ENCODE results near the gene ATP1A2.

The ATP1A2 gene
- 0 to 0.13 reads per million in 2 donors for total RNA-seq

DNA sequence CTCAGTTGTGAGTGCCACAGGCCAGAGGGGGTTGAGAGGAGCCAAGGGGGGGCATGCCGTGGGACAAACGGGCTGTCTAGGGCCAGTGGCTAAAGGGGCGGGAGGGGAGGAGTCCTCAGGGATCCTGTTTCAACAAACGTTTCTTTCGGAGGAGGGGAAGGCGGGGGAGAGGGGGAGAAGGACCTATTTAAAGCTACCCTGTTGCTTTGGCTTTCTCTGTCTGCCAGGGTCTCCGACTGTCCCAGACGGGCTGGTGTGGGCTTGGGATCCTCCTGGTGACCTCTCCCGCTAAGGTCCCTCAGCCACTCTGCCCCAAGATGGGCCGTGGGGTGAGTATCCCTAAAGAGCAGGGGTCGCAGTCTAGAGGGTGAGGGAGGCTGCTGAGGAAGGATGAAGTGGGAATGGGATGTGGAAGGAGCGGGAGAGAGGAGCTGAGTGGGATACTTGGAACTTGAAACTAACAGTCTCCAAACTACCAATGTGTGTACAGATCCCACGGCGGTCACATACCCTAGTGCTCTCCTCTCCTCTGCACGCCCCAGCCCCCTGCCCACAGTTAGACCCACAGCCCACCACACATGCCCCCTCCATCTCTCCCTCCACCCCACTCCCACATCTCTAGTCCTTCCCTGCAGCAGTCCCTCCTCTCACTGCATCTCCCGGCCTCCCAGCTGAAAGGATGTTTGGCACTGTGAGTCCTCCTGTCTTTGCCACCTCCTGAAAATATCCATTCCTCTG lies at the start of gene ATP1A2:
Gene ATP1A2, plus strand, starts transcription at position 215 of the 738 bp plus-strand sequence. Its CDS starts 103 bp downstream, at position 318.
- no peak for DNase-seq

DNA sequence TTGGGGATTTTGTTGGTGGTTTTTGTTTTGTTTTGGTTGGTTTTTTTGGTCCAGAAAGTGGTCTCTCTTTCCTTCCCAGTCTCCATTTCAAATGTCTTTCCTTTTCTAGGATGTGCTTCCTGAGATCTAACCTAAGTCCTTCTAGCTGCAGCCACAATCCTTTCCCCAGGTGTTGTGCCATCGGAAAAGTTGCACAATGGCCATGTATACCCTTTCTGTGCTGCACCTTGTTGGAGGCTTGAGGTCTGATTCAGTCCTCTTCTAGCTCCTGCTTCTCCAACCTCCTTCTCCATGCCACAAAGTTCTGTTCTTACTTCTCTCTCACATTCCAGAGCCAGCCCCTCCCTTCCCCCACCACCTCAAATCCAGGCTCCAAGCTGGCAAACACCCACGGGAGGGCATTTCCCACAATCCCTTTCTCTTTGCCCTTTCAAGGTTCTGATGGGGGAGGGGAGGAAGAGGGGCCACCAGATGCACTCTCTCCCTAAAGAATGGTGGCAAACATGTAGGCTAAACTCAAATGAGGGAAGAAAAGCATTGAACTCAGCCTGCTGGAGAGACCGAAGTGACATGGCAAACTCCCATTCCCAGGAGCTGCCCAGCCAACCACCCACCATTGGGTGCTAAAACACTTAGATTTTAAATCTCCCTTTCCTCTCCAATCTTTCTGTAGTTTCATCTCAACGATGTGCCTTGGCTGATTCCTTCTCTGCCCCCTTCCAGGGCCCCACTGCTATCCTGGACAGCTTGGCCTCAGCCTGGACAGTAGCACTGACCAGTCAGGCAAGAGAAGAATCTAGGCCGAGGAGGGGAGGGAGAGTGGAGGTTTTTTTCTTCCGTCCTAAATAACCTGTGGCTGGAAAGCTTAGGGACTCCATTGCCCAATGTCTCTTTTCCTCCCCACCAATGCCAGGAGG lies 48.5 kb upstream of the ATP1A2 start:
- no peak for DNase-seq

DNA sequence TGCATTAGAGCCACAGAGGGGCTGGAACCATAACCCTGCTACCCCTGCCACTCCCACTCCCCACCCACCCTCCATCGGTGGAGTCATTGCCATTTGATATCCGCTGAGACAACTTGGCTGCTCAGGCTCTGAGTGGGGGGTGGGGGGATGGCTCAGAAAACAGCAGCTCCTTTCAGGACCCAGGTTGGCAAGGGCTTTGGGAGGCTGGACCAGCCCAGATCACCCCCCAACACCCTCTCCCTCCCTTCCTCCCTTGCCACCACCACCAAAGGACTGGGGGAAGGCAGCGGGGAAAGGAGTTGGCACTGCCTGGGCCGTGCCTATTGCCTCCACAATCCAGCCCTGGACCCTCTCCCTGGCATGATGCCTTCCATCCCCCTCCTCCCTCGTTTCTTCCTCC lies 47.3 kb upstream of the ATP1A2 start:
- DNase-seq, result no peak

DNA sequence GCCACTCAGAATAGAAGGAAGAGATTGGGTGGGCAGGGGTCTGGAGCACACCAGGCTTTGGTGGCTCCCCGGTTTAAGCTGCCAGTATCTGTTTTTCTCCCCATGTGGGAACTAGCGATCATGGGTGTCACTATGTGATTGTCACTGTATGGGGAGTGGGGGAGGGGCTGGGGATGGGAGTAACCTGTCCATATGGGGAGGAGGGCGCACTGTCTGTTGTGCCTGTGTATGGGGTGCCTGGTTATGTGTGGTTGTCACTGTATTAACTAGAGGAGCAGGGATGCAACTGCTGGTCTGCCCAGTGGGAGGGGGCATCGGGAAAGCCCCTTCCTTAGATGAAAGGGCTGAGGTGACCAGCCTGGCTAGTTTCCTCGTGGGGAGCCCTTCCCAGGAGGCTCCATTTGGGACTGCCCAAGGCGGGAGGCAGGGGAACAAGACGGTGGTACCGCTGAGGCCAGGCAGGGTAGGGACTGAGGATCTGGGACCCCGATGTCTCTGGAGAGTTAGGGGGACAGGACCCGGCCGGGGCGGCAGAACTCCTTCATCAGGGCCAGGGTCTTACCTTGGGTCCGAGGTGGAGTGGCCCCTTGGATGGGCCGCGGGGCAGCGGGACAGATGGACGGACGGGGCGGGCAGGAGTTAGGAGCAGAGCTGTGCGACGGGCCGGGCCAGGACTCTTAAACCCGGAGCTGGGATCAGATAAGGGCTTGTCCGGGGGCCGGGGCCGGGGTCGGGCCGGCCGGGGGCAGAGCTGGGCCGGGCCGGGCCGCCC lies 45.9 kb upstream of the ATP1A2 start, which contains the start of gene KCNJ10:
Gene KCNJ10, minus strand, starts transcription at position 701 of the 772 bp plus-strand sequence. CDS start 27,628 bp downstream, outside the sequence.
- no peak for DNase-seq

DNA sequence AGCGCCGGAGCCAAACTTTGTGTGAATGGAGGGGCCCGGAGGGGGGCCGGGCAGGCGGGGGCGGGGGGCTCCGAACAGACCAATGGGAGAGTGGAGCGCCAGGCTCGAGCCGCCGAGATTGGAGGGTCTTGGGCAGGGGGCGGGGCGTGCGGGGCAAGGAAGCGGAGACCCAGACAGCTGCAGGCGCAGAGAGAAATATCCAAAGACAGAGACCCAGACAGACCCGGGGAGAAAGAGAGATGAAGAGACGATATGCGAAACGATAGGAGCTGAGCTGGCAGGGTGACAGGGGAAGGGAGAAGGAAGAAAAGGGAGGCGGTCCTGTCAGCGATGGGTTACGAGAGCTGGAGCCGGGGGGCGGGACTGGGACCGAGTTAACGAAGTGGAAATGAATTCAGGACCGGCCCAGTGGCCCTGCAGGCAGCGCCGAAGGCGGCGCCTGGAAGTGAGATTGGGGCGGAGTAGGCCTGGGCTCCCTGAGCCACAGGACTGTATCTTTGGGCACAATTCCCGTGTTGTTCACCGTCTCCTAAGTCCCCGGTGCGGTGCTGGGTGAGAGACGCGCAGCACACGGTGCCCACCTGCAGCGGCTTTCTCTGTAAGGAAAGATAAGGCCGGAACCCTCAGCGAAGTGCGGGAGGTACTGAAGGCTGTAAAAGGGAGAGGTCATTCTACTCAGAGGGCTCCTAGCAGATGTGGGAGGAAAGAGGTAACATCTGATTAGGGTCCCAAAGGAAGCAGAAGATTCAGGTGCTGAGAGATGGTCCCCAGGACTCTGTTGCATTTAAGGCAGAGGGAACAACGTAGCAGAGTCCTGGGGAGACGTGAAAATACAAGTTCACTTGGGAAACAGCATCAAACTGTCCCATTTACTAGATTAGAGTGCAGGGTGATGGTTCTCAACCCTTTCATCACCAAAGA lies 45.1 kb upstream of the ATP1A2 start:
- DNase-seq, result peak; percentile 62

DNA sequence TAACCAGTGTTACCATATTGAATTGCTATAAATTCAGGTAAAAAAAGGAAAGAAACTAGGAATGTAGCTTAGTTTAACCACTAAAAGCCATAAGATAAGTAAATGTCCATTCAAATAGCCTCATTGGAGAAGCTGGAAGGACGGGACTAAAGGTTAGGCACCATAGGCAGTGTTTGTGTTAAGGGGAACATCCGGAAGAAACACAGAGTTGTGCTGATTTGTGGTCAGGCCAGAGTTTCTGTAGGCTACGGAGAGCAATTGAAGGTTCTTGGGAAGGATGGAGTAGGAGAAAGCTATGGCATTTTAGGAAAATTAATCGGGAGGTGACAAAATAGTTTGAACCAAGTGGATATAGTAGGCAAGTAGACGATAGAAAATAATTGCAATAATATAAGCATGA lies 44.3 kb upstream of the ATP1A2 start:
- DNase-seq, result no peak

DNA sequence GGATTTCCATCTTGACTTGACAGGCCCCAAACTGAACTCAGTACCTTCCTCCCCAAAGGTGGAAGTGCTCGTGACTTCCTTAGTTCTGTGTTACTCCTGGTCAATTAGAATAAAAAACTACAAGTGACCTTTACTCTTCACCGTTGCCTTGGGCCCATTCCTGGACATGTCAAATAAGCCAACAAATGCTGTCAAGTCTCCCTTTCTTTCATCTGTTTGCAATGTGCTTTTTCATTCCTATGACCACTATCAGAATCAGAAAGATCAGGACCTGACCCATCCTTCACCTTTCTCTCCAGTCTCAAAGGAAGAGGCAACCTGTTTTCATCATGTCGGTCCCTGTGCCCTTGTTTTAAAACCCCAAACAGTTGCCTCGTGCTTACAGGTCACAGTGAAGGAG lies 40.7 kb upstream of the ATP1A2 start:
- no peak for DNase-seq

DNA sequence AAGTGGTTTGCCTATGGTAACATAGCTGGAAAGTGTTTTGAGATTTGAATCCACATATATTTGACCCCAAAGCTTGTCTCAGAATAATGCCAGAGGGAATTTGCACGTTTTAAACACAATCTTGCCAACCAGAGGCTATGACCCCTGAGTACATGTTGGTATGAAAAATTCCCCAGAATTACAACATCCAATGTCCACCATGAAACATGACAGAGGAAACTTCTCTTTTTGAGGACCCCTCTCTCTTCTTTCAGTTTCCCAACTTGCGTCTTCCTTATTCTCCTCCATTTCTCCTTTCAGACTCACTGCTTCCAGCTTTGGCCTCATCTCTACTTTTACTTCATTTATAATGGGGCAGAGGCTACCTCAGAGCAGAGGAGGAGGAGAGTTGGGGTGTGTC lies 39.7 kb upstream of the ATP1A2 start:
- DNase-seq, result no peak

DNA sequence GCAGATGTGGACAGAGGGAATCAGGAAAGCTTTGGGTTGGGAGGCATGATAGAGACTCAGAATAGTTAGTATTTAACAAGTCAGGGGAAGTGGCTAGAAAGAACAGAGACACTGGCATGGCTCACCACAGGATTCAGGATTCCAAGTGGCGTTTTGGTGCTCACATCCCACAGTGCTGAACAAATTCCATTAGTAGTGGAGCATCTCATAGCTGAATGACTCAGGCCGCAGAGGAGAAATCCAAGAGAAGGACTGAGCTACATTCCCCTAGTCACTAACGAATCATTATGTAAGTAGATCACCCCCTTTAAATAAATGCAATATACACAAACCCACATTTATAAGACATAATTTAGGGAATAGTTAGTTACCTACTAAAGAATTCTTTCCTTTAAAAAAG lies 39.3 kb upstream of the ATP1A2 start:
- DNase-seq, result no peak

DNA sequence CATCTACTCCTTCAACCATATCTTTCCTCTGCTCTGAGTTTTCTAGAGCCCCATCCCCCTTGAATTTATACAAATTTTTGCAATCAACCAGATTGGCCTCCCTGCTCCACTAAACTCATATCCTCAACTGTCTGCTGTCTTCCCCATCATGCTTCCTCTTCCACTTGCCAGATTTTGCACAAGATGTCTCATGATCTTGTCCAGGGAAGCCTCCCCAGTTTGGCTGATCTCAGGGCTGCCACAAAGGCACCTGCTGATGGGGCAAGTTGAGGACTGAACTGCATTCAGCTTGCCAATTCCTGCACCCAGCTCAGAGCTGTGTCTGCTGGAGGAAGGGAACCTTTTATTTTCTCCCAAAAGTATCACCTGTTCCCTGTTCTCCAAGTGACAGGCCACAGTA lies 38.1 kb upstream of the ATP1A2 start:
- DNase-seq, result no peak

DNA sequence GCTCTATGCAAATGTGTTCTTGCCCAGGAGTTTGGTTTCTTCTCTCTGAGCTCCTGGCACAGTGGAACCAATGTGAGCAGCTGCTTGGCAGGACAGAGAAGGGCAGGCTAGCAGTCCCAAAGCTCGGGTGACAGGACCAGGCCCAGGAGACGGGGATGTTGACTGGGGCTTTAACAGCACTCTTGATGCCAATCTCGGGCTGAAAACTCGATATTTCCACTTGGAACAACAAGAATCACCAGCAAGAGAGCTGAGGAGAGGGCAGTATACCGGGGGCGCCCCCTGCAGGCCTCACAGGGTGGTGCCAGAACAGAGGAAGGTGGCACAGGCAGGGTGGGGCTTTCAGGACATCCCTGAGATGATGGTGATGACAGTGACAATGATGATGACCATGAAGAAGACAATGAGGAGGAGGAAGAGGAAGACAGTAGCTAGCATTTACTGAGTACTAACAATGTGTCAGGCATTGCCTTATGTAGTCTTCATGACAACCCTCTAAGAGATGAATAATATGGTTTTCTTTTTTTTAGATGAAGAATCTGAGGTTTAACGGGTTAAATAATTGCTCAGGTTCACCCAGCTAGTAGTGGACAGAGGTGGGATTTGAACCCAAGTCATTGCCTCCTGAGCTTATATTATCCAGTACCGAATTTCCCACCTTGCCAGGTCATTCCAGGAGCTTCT lies 36.9 kb upstream of the ATP1A2 start:
- peak; percentile 17 for DNase-seq

DNA sequence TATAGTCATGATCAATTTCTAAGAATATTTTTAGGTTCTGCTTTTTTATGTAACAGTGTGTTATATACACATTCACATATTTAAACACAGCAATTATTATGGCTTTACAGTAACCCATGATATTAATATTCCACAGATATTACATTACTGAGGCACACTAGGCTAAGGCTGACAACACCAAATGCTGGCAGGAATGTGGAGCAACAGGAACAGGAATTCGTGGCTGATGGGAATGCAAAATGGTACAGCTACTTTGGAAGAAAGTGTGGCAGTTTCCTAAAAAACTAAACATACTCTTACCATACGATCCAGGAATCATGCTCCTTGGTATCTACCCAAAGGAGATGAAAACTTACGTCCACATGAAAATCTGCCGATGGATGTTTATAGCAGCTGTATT lies 36.1 kb upstream of the ATP1A2 start:
- DNase-seq, result no peak

DNA sequence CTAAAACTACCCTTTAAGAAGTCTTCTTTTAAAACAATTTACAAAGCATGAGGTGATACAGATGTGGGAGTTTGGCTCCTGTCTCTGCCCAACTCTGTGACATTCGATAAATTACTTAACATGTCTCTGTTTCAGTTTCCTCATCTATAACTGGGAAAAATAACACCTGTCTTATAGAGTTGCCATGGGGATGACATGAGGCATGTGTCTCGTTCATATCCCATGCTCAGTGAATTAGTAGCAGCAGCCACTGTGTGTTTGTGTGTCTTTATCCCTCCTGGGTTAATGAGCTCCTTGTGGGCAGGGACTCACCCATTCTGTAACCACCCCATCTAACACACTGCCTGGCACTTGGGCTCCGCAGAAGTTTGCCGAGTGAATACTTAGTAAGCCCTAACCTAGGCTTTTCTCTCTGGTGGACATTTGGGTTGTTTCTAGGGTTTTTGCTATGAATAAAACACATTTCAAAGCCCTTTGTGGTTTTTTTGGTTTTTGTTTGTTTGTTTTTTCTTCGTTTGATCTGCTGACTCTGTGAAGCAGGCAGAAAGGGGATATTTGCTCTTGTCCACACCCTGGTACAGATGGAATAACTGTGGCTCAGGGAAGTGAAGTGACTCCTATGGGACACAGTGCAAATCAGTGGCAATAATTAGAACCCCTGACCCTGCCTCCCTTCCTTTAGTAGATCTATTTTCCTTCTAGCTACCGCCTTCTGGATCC lies 35.0 kb upstream of the ATP1A2 start:
- DNase-seq, result no peak

DNA sequence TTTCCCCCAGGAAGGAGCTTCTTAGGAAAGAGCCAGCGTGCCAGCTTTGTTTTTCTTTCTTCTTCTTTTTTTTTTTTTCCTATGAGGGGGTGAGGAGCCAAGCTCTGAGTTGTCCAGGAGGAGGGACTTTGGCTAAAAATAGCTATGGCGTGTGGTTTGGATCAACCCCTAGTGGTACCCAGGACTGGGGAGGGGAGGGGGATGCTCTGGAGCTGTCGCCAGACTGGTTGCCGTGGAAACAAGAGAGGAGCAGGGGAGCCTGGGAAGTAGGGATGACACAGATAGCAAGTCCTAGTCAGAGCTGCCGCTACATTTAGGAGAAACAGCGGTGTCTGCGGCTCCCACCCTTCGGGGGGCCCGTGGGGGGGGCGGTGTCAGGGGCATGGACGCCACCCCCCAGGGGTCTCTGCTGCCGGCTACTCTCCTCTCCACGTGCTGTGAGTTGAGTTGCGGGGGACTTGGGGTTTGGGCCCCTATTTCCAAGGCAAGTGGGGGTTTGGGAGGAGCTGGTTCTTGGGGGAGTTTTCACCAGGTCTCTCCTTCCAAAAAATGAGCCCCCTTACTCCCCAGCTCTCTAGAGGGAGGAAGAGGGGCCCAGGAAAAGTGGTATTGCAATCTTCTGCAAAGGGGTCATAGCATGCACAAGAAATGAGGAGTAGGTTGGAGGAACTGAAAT lies 34.2 kb upstream of the ATP1A2 start, which contains the start of gene KCNJ9:
Gene KCNJ9, plus strand, starts transcription at position 278 of the 676 bp plus-strand sequence. CDS start 2,493 bp downstream, outside the sequence.
- no peak for DNase-seq

DNA sequence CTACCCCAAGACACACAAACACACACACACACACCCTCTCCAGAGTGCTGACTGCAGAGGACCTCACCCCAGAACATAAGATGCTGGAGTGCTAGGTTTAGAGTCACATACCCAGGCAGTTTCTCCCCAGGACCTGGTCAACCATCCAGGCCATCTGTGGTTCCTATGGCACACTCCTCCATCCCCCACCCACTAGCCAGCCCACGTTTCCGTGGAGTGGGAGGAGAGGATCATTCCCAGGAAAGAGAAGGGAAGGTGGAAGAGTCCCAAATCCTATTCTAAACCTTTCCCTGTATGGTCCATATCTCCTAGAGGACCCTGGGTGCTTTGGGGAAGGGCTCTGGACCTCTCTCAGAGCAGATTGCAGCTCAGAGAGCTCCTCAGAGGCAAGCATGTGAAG lies 33.1 kb upstream of the ATP1A2 start:
- DNase-seq, result no peak

DNA sequence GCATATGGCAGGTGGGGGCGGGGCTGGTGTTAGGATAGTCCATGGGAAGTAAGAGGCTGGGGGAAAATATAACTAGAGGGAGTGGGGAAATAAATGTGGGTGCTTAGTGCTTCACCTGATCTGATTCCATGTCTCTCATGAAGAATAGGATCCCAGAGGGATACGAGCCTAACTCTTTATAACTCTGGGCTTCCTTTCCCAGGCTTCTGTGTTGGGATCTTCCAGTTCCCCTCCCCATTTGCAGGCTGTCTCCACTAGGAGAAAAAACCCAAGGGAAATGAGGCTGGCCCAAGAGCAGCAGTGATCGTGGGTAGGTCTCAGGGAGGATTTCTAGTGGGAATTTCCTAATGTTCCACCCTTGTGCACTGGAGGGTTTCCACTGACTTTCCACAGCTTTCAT lies 32.6 kb upstream of the ATP1A2 start:
- DNase-seq, result no peak

DNA sequence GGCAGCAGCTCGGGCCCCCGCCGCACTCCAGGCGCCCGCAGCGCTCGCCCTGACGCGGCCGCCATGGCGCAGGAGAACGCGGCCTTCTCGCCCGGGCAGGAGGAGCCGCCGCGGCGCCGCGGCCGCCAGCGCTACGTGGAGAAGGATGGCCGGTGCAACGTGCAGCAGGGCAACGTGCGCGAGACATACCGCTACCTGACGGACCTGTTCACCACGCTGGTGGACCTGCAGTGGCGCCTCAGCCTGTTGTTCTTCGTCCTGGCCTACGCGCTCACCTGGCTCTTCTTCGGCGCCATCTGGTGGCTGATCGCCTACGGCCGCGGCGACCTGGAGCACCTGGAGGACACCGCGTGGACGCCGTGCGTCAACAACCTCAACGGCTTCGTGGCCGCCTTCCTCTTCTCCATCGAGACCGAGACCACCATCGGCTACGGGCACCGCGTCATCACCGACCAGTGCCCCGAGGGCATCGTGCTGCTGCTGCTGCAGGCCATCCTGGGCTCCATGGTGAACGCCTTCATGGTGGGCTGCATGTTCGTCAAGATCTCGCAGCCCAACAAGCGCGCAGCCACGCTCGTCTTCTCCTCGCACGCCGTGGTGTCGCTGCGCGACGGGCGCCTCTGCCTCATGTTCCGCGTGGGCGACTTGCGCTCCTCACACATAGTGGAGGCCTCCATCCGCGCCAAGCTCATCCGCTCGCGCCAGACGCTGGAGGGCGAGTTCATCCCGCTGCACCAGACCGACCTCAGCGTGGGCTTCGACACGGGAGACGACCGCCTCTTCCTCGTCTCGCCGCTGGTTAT lies 31.4 kb upstream of the ATP1A2 start:
- peak; percentile 26 for DNase-seq

DNA sequence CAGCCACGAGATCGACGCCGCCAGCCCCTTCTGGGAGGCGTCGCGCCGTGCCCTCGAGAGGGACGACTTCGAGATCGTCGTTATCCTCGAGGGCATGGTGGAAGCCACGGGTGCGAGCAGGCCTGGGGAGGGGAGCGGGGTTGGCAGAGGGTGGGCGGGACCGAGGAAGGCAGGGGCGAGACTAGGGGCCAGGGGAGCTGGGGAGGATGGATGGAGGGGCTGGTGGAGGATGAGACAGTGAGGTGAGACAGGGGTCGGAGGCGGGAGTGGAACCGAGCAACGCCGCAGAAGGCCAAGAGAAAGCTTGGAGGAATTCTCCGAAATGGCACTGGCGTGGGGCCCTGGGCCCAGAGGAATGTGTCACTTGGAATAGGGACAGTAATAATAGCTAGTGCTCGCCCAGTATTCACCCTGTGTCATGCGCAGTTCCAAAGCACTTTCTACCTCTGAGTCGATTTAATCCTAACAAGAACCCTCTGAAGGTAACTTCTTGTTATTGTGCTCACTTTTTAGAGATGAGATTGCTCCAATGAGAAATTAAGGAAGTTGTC lies 30.7 kb upstream of the ATP1A2 start:
- no peak for DNase-seq

Data from activated gamma-delta T cell (primary cell).